HCT116 (cell line): ENCODE measurements around the gene PPRC1. TPM values are rescaled to one million over a fixed set of nuclear protein-coding genes. Genes with fewer than 3 reads are reported as not detected.
A peak's percentile ranks its signal among the peaks of the same experiment; 100 is the strongest.

ENCODE experiments used
- ATAC-seq: fragments of 200-7000 bp; cut with Tn5 transposase; 2 replicates; pipeline ENCODE4 v1.9.1; 2020; ENCODE audit warnings: mild to moderate bottlenecking, moderate library complexity
- BruUV-seq: library from RNA; stranded (reverse); fragments of 400-500 nt; replicated peaks from 2 replicates; lab custom pipeline; 2021; lab: Mats Ljungman, UMichigan
- CTCF ChIA-PET: fragments of 300-600 bp; sonication (Branson Sonifier 250); formaldehyde crosslinking; loops from one replicate; lab custom pipeline; 2021; ENCODE audit warnings: antibody characterized with exemption; lab: Charles Lee
- POLR2A ChIA-PET: fragments of 300-600, 350-600 bp; sonication (Branson Sonifier 250); formaldehyde crosslinking; loops from one replicate; lab custom pipeline; 2021; ENCODE audit warnings: antibody characterized with exemption; lab: Charles Lee
- RAD21 ChIA-PET, 2 experiments: fragments of 300-600 bp; sonication (Branson Sonifier 250); formaldehyde crosslinking; loops; one replicate each; lab custom pipeline; 2023; ENCODE audit warnings: low total read pairs in 2 of 2; ENCODE audit not compliant: uncharacterized antibody in 2 of 2, unreplicated experiment in 2 of 2, low non-redundant PET in 1 of 2; lab: Charles Lee
- DNase-seq: peaks from one replicate; pipeline ENCODE4 v3.0.0-alpha.2; 2010; ENCODE audit warnings: low read depth, low spot score
- H2AFZ ChIP-seq: fragments of 200-600 bp; shearing (Covaris generic), sonication (generic); 2 replicates; pipeline ENCODE4 v1.6.1; 2017; ENCODE audit warnings: low read depth, mixed run types, mixed read lengths, antibody characterized with exemption, low read length; ENCODE audit not compliant: poor library complexity, severe bottlenecking
- H3K27ac ChIP-seq: 2 replicates; pipeline ENCODE4 v1.5.1; 2012; ENCODE audit warnings: low read depth, low read length
- H3K27me3 ChIP-seq: fragments of 200-600 bp; sonication (generic); 2 replicates; pipeline ENCODE4 v1.6.1; 2016; ENCODE audit warnings: mixed run types, low read length, mixed read lengths; ENCODE audit not compliant: insufficient read depth
- H3K36me3 ChIP-seq, 2 experiments: fragments of 200-500 bp in 1 of 2; fragments of 200-600 bp in 1 of 2; sonication (Bioruptor generic) in 1 of 2; sonication (generic) in 1 of 2; 2 replicates each; pipeline versions ENCODE4 v1.5.1 to v1.6.1; 2014 to 2016; ENCODE audit warnings: low read length in 2 of 2, inconsistent platforms in 1 of 2, mixed read lengths in 1 of 2, mixed run types in 1 of 2; ENCODE audit not compliant: insufficient read depth in 2 of 2, control insufficient read depth in 1 of 2
- H3K4me1 ChIP-seq, 2 experiments: fragments of 200-600 bp in 1 of 2; sonication (generic) in 1 of 2; 2 replicates each; pipeline versions ENCODE4 v1.5.1 to v1.6.1; 2012 to 2017; ENCODE audit warnings: low read length in 2 of 2, inconsistent platforms in 1 of 2, mild to moderate bottlenecking in 1 of 2, mixed read lengths in 1 of 2, mixed run types in 1 of 2, moderate library complexity in 1 of 2; ENCODE audit not compliant: insufficient read depth in 2 of 2, control insufficient read depth in 1 of 2
- H3K4me2 ChIP-seq: fragments of 200-600 bp; sonication (generic); 2 replicates; pipeline ENCODE4 v1.6.1; 2017; ENCODE audit warnings: mixed run types, low read length, mixed read lengths
- H3K4me3 ChIP-seq, 2 experiments: fragments of 200-600 bp in 1 of 2; sonication (generic) in 1 of 2; replicated peaks in 1 of 2; 2 replicates each; pipeline ENCODE4 v1.5.1; 2011 to 2016; ENCODE audit warnings: low read length in 2 of 2, control low read depth in 1 of 2, low read depth in 1 of 2, mild to moderate bottlenecking in 1 of 2, mixed read lengths in 1 of 2, mixed run types in 1 of 2
- H3K79me2 ChIP-seq: fragments of 200-600 bp; sonication (generic); 2 replicates; pipeline ENCODE4 v1.6.1; 2017; ENCODE audit warnings: mild to moderate bottlenecking, mixed run types, low read length, moderate library complexity, mixed read lengths; ENCODE audit not compliant: insufficient read depth
- H3K9ac ChIP-seq: fragments of 200-600 bp; sonication (generic); 2 replicates; pipeline ENCODE4 v1.6.1; 2016; ENCODE audit warnings: low read length, mixed read lengths
- H3K9me2 ChIP-seq: fragments of 200-600 bp; sonication (generic), shearing (Covaris generic); 2 replicates; pipeline ENCODE4 v1.6.1; 2017; ENCODE audit warnings: mixed run types, mild to moderate bottlenecking, moderate library complexity; ENCODE audit not compliant: insufficient read depth
- H3K9me3 ChIP-seq, 2 experiments: fragments of 200-500 bp in 1 of 2; fragments of 200-600 bp in 1 of 2; sonication (Bioruptor generic) in 1 of 2; sonication (generic) in 1 of 2; 2 replicates each; pipeline ENCODE4 v1.6.1; 2014 to 2017; ENCODE audit warnings: low read length in 2 of 2, mixed read lengths in 2 of 2, inconsistent platforms in 1 of 2, low read depth in 1 of 2, mild to moderate bottlenecking in 1 of 2, mixed run types in 1 of 2, moderate library complexity in 1 of 2; ENCODE audit not compliant: control insufficient read depth in 1 of 2, insufficient read depth in 1 of 2
- H4K20me1 ChIP-seq: fragments of 200-600 bp; sonication (generic), shearing (Covaris generic); 2 replicates; pipeline ENCODE4 v1.6.1; 2017; ENCODE audit warnings: mixed run types, mild to moderate bottlenecking, moderate library complexity; ENCODE audit not compliant: insufficient read depth
- CBX3 ChIP-seq: IDR thresholded peaks from 2 replicates; pipeline ENCODE4 v1.6.1; 2012; ENCODE audit warnings: low read depth
- CEBPB ChIP-seq: IDR thresholded peaks from 2 replicates; pipeline ENCODE4 v1.6.1; 2012; ENCODE audit warnings: low read depth
- EGR1 ChIP-seq: IDR thresholded peaks from 2 replicates; pipeline ENCODE4 v1.6.1; 2012; ENCODE audit warnings: low read depth
- ELF1 ChIP-seq: IDR thresholded peaks from 2 replicates; pipeline ENCODE4 v1.6.1; 2012; ENCODE audit warnings: low read depth, borderline replicate concordance
- EZH2 ChIP-seq: fragments of 200-600 bp; sonication (generic); IDR thresholded peaks from 2 replicates; pipeline ENCODE4 v1.6.1; 2017; ENCODE audit warnings: antibody characterized with exemption, mixed run types
- EZH2phosphoT487 ChIP-seq: fragments of 200-600 bp; IDR thresholded peaks from 2 replicates; pipeline ENCODE4 v1.6.1; 2018; ENCODE audit warnings: antibody characterized with exemption, borderline replicate concordance
- FOSL1 ChIP-seq: IDR thresholded peaks from 2 replicates; pipeline ENCODE4 v1.6.1; 2012; ENCODE audit warnings: low read depth
- JUND ChIP-seq: IDR thresholded peaks from 2 replicates; pipeline ENCODE4 v1.6.1; 2012
- MAX ChIP-seq: IDR thresholded peaks from 2 replicates; pipeline ENCODE4 v1.6.1; 2012
- POLR2A ChIP-seq: IDR thresholded peaks from 2 replicates; pipeline ENCODE4 v1.7.0; 2011; ENCODE audit warnings: borderline replicate concordance; ENCODE audit not compliant: insufficient read depth, insufficient read length; ENCODE audit errors: extremely low read depth
- POLR2AphosphoS5 ChIP-seq: IDR thresholded peaks from 2 replicates; pipeline ENCODE4 v1.6.1; 2011; ENCODE audit warnings: mild to moderate bottlenecking, low read depth, low read length, moderate library complexity
- RAD21 ChIP-seq: IDR thresholded peaks from 2 replicates; pipeline ENCODE4 v1.6.1; 2012; ENCODE audit warnings: low read depth, mild to moderate bottlenecking
- SIN3A ChIP-seq: IDR thresholded peaks from 2 replicates; pipeline ENCODE4 v1.6.1; 2012; ENCODE audit warnings: low read depth
- SRF ChIP-seq: IDR thresholded peaks from 2 replicates; pipeline ENCODE4 v1.6.1; 2012; ENCODE audit warnings: low read depth
- TCF7L2 ChIP-seq: IDR thresholded peaks from 2 replicates; pipeline ENCODE4 v1.7.0; 2011; ENCODE audit warnings: borderline replicate concordance, inconsistent platforms; ENCODE audit not compliant: insufficient read depth, insufficient read length; ENCODE audit errors: extremely low read depth
- YY1 ChIP-seq: IDR thresholded peaks from 2 replicates; pipeline ENCODE4 v1.6.1; 2011; ENCODE audit warnings: low read length, low read depth, moderate library complexity, mild to moderate bottlenecking; ENCODE audit not compliant: insufficient replicate concordance; ENCODE audit errors: extremely low read depth
- ZNF274 ChIP-seq: fragments of 200-500 bp; sonication (Bioruptor generic); IDR thresholded peaks from 2 replicates; pipeline ENCODE4 v1.6.1; 2014; ENCODE audit warnings: mild to moderate bottlenecking, low read depth, low read length, inconsistent platforms
- intact Hi-C: fragments of 100-400 bp; cut with micrococcal nuclease; formaldehyde crosslinking; loops from 2 replicates; pipeline ENCODE4 v1.10.0; 2022
- total RNA-seq: library from RNA; stranded (reverse); gene quantifications from one replicate; pipeline ENCODE4 v1.2.1, GENCODE V29; 2021; ENCODE audit not compliant: unreplicated experiment
- TF ChIP-seq, protein P1 (sequence below): IDR thresholded peaks from 2 replicates; pipeline ENCODE4 v1.6.1; 2012
- TF ChIP-seq, protein P2 (sequence below): IDR thresholded peaks from 2 replicates; pipeline ENCODE4 v1.6.1; 2011; ENCODE audit warnings: mild to moderate bottlenecking, low read length, moderate library complexity; ENCODE audit not compliant: insufficient replicate concordance; ENCODE audit errors: extremely low read depth
- TF ChIP-seq, protein P3 (sequence below): IDR thresholded peaks from 2 replicates; pipeline ENCODE4 v1.6.1; 2012; ENCODE audit warnings: low read depth

PPRC1 gene
- total RNA-seq, 1 experiment from 2014 or later, result 93.0 TPM

DNA sequence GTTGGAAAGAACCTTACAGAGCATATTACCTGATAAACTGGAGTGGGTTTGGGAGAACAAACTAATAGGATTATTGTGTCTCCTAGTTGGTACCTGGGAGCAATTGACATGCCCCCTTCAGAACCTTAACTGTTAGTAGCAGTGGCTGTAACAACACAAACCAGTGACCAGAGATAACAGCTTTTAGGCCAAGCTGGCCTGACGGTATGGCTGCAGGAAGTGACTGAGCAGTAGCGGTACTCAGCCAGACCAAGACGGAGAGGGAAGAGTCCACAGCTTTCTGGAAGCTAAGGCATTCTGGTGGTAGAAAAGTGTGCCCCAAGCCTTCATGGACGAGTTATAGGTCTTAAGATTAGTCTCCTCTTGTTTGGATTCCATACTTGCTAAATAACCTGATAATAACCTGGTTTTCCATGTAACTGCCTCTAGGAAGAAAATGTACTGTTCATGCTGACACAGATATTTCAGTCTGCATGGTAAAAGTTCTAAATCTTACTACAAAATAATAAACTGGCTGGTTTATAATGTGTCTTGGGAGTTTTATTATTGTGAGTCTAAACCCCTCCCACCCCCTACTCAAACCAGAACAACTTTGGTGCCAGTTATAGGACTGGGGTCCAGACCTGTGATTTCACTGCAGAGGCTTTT lies 30.6 kb downstream of the PPRC1 start:
- BruUV-seq, result TSS peak; percentile 24
- ChIA-PET POLR2A (no interaction called here), RAD21 (no interaction called here), CTCF (no interaction called here)
- ATAC-seq (no peak; the same call in 1 of the 2 replicates), DNase-seq (no peak)
- Histone ChIP-seq H3K4me2 (no peak overlapping the region), H3K27me3 (no peaks in the 10 kb centered on the region), H3K79me2 (peaks cover 38% of the 10 kb centered on the region), H3K9me2 (no peaks in the 10 kb centered on the region), H2AFZ (no peak overlapping the region), H3K9ac (no peak overlapping the region), H3K9me3 (no peaks in the 10 kb centered on the region), H3K36me3 (peaks cover 54 to 56% of the 10 kb centered on the region in 2 experiments), H3K27ac (no peak overlapping the region), H3K4me1 (no peaks in the 10 kb centered on the region), H4K20me1 (peaks cover 30% of the 10 kb centered on the region; the same call in 1 of the 2 replicates), H3K4me3 (no peak overlapping the region)
- TF ChIP-seq SIN3A, result no peak
- TF ChIP-seq EZH2, result no peak
- no peak for TF ChIP-seq YY1
- TF ChIP-seq JUND, result no peak
- TF ChIP-seq, protein P1, sequence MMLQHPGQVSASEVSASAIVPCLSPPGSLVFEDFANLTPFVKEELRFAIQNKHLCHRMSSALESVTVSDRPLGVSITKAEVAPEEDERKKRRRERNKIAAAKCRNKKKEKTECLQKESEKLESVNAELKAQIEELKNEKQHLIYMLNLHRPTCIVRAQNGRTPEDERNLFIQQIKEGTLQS, result no peak
- TF ChIP-seq, protein P2, sequence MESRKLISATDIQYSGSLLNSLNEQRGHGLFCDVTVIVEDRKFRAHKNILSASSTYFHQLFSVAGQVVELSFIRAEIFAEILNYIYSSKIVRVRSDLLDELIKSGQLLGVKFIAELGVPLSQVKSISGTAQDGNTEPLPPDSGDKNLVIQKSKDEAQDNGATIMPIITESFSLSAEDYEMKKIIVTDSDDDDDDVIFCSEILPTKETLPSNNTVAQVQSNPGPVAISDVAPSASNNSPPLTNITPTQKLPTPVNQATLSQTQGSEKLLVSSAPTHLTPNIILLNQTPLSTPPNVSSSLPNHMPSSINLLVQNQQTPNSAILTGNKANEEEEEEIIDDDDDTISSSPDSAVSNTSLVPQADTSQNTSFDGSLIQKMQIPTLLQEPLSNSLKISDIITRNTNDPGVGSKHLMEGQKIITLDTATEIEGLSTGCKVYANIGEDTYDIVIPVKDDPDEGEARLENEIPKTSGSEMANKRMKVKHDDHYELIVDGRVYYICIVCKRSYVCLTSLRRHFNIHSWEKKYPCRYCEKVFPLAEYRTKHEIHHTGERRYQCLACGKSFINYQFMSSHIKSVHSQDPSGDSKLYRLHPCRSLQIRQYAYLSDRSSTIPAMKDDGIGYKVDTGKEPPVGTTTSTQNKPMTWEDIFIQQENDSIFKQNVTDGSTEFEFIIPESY, result no peak
- TF ChIP-seq CEBPB, result no peak
- TF ChIP-seq POLR2A, result no peak
- TF ChIP-seq EGR1, result no peak
- no peak for TF ChIP-seq EZH2phosphoT487
- no peak for TF ChIP-seq ZNF274
- TF ChIP-seq CBX3, result no peak
- no peak for TF ChIP-seq FOSL1
- no peak for TF ChIP-seq SRF
- TF ChIP-seq TCF7L2, result no peak
- TF ChIP-seq, protein P3, sequence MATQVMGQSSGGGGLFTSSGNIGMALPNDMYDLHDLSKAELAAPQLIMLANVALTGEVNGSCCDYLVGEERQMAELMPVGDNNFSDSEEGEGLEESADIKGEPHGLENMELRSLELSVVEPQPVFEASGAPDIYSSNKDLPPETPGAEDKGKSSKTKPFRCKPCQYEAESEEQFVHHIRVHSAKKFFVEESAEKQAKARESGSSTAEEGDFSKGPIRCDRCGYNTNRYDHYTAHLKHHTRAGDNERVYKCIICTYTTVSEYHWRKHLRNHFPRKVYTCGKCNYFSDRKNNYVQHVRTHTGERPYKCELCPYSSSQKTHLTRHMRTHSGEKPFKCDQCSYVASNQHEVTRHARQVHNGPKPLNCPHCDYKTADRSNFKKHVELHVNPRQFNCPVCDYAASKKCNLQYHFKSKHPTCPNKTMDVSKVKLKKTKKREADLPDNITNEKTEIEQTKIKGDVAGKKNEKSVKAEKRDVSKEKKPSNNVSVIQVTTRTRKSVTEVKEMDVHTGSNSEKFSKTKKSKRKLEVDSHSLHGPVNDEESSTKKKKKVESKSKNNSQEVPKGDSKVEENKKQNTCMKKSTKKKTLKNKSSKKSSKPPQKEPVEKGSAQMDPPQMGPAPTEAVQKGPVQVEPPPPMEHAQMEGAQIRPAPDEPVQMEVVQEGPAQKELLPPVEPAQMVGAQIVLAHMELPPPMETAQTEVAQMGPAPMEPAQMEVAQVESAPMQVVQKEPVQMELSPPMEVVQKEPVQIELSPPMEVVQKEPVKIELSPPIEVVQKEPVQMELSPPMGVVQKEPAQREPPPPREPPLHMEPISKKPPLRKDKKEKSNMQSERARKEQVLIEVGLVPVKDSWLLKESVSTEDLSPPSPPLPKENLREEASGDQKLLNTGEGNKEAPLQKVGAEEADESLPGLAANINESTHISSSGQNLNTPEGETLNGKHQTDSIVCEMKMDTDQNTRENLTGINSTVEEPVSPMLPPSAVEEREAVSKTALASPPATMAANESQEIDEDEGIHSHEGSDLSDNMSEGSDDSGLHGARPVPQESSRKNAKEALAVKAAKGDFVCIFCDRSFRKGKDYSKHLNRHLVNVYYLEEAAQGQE, result no peak
- TF ChIP-seq ELF1, result no peak
- TF ChIP-seq MAX, result no peak
- no peak for TF ChIP-seq POLR2AphosphoS5
- no peak for TF ChIP-seq RAD21
- intact Hi-C loops, result no loop called here
